B cell (primary cell): Measurements from ENCODE around the gene MCHR2. TPM values are rescaled to one million over a fixed set of nuclear protein-coding genes. Genes with fewer than 3 reads are reported as not detected.

Source experiments
- ATAC-seq: fragments of 200-7000 bp; cut with Tn5 transposase; one replicate; pipeline ENCODE4 v1.10.0; 2021; ENCODE audit warnings: low read depth, mild to moderate bottlenecking, moderate number of reproducible peaks, moderate library complexity
- CTCF ChIA-PET: fragments of 350-600 bp; sonication (Branson Sonifier 250); formaldehyde crosslinking; loops from one replicate; lab custom pipeline; 2021; ENCODE audit warnings: antibody characterized with exemption, inconsistent platforms; lab: Charles Lee
- POLR2A ChIA-PET: fragments of 350-600 bp; sonication (Branson Sonifier 250); formaldehyde crosslinking; loops from one replicate; lab custom pipeline; 2021; ENCODE audit warnings: antibody characterized with exemption; lab: Charles Lee
- DNase-seq: peaks from one replicate; pipeline ENCODE4 v3.0.0; 2013
- H2AFZ ChIP-seq: 2 replicates; pipeline ENCODE4 v1.6.1; 2012; ENCODE audit warnings: mild to moderate bottlenecking, low read depth, low read length; ENCODE audit not compliant: insufficient read depth, poor library complexity, severe bottlenecking
- H3K27ac ChIP-seq, 2 donors: 1 replicate in 1 of 2; 2 replicates in 1 of 2; pipeline ENCODE4 v1.5.1; 2012 to 2013; ENCODE audit warnings: low read length in 2 of 2, mild to moderate bottlenecking in 2 of 2, moderate library complexity in 1 of 2
- H3K27me3 ChIP-seq, 4 experiments: fragments of 200-600 bp in 1 of 4; sonication (generic) in 1 of 4; replicated peaks in 1 of 4; 1 replicate in 2 of 4; 2 replicates in 2 of 4; pipeline versions ENCODE4 v1.6.1 to v1.7.0; 2013 to 2016; ENCODE audit warnings: low read length in 3 of 4, mild to moderate bottlenecking in 2 of 4, mixed read lengths in 1 of 4, moderate library complexity in 1 of 4; ENCODE audit not compliant: insufficient read depth in 4 of 4, control insufficient read depth in 3 of 4; ENCODE audit errors: control extremely low read depth in 1 of 4
- H3K36me3 ChIP-seq, 2 experiments: replicated peaks in 1 of 2; 1 replicate in 1 of 2; 2 replicates in 1 of 2; pipeline versions ENCODE4 v1.6.1 to v1.7.1; 2013; ENCODE audit warnings: low read length in 1 of 2; ENCODE audit not compliant: insufficient read depth in 2 of 2, control insufficient read depth in 1 of 2; ENCODE audit errors: control extremely low read depth in 1 of 2, extremely low read depth in 1 of 2
- H3K4me1 ChIP-seq, 2 donors: fragments of 200-600 bp in 1 of 2; sonication (generic) in 1 of 2; 1 replicate in 1 of 2; 2 replicates in 1 of 2; pipeline versions ENCODE4 v1.5.1 to v1.6.1; 2013 to 2017; ENCODE audit warnings: low read length in 2 of 2; ENCODE audit not compliant: control insufficient read depth in 2 of 2, insufficient read depth in 2 of 2
- H3K4me2 ChIP-seq: replicated peaks from 2 replicates; pipeline ENCODE3; 2012; ENCODE audit warnings: mild to moderate bottlenecking, low read depth, low read length; ENCODE audit not compliant: poor library complexity, severe bottlenecking
- H3K4me3 ChIP-seq, 5 experiments: fragments of 200-600 bp in 1 of 5; sonication (generic) in 1 of 5; 1 replicate in 3 of 5; 2 replicates in 2 of 5; pipeline versions ENCODE4 v1.5.1 to v1.7.0; 2011 to 2016; ENCODE audit warnings: low read length in 4 of 5, mild to moderate bottlenecking in 4 of 5, low read depth in 2 of 5, control low read depth in 1 of 5, moderate library complexity in 1 of 5; ENCODE audit not compliant: insufficient read depth in 1 of 5; ENCODE audit errors: control extremely low read depth in 1 of 5, extremely low read depth in 1 of 5
- H3K79me2 ChIP-seq: fragments of 200-600 bp; sonication (generic); one replicate; pipeline ENCODE4 v1.6.0; 2016; ENCODE audit warnings: low read length; ENCODE audit not compliant: control insufficient read depth, insufficient read depth
- H3K9ac ChIP-seq: fragments of 200-600 bp; sonication (generic); 2 replicates; pipeline ENCODE4 v1.6.1; 2017; ENCODE audit warnings: mild to moderate bottlenecking, low read length, moderate library complexity
- H3K9me3 ChIP-seq, 3 donors: one replicate each; pipeline versions ENCODE4 v1.6.1 to v1.7.1; 2013; ENCODE audit warnings: low read length in 2 of 3; ENCODE audit not compliant: control insufficient read depth in 2 of 3, insufficient read depth in 1 of 3; ENCODE audit errors: control extremely low read depth in 1 of 3
- H4K20me1 ChIP-seq: 2 replicates; pipeline ENCODE4 v1.6.0; 2012; ENCODE audit warnings: mild to moderate bottlenecking, low read length; ENCODE audit not compliant: insufficient read depth, control insufficient read depth, poor library complexity, severe bottlenecking
- H3K27ac Mint-ChIP-seq: one replicate; pipeline ENCODE4 v1.8.0; 2021; ENCODE audit warnings: mixed read lengths
- H3K27me3 Mint-ChIP-seq: one replicate; pipeline ENCODE4 v1.8.0; 2021; ENCODE audit warnings: mixed read lengths
- H3K4me1 Mint-ChIP-seq: one replicate; pipeline ENCODE4 v1.8.0; 2021; ENCODE audit warnings: mixed read lengths
- H3K4me3 Mint-ChIP-seq: one replicate; pipeline ENCODE4 v1.8.0; 2021; ENCODE audit warnings: mixed read lengths
- H3K9me3 Mint-ChIP-seq: one replicate; pipeline ENCODE4 v1.8.0; 2022; ENCODE audit warnings: mixed read lengths; ENCODE audit not compliant: insufficient read depth
- CTCF ChIP-seq: fragments of 200-600 bp; IDR thresholded peaks from one replicate; pipeline ENCODE4 v1.8.0; 2022; ENCODE audit warnings: antibody characterized with exemption, mild to moderate bottlenecking
- EZH2 ChIP-seq: IDR thresholded peaks from 2 replicates; pipeline ENCODE4 v1.6.1; 2012; ENCODE audit warnings: borderline replicate concordance, low read depth, mild to moderate bottlenecking, moderate library complexity, low read length; ENCODE audit not compliant: insufficient read depth, poor library complexity, severe bottlenecking
- WGBS: methylation state at CpG from one replicate; pipeline ENCODE4 v1.1.5; 2013; ENCODE audit warnings: missing lambda C conversion rate; ENCODE audit not compliant: insufficient coverage; 5-methylcytosine and 5-hydroxymethylcytosine counted together
- intact Hi-C: fragments of 100-400 bp; cut with micrococcal nuclease; formaldehyde crosslinking; loops from one replicate; pipeline ENCODE4 v1.10.0; 2022
- polyA plus RNA-seq: library from polyadenylated mRNA; depleted of rRNA; stranded (reverse); fragments of >200 nt; gene quantifications from 2 replicates; pipeline ENCODE4 v1.2.3, GENCODE V29; 2012
- total RNA-seq, 2 donors: library from RNA; stranded (reverse); fragments of 120-200 nt in 1 of 2; gene quantifications; 1 replicate in 1 of 2; 2 replicates in 1 of 2; pipeline versions ENCODE4 v1.2.3 to v1.2.4, GENCODE V29; 2013 to 2022

The MCHR2 gene
- total and polyA plus RNA-seq, 2 donors (not counting 1 experiment from before 2014, with no cell fraction given) = not detected

GRCh38 chr6:99871641-99872040, 122.4 kb downstream of the MCHR2 start:
- ATAC-seq (no peak), DNase-seq (no peak)
- H3K4me2 ChIP-seq = no peak overlapping the region
- intact Hi-C loops = no loop called here
- H4K20me1 ChIP-seq = no peaks in the 10 kb centered on the region
- H2AFZ ChIP-seq = no peak overlapping the region
- WGBS = 63% methylated on average over 2 of the region's 3 CpGs
- TF ChIP-seq EZH2 (no peak), CTCF (no peak)
- peaks cover 0 to 17% (median 3%) of the 10 kb centered on the region in 4 experiments for H3K27me3 ChIP-seq
- H3K4me1 ChIP-seq = peaks cover 0 to 3% of the 10 kb centered on the region in 2 donors
- H3K9ac ChIP-seq = no peak overlapping the region
- no peak overlapping the region for H3K27ac Mint-ChIP-seq
- H3K79me2 ChIP-seq = no peaks in the 10 kb centered on the region
- ChIA-PET CTCF (interaction anchor here (1.1 kb wide), 1 partner anchor 32 kb away, joined by 4 read pairs; no protein-coding TSS in a partner anchor), POLR2A (no interaction called here)
- H3K9me3 ChIP-seq = no peaks in the 10 kb centered on the region
- no peak overlapping the region for H3K4me3 Mint-ChIP-seq
- no peaks in the 10 kb centered on the region for H3K36me3 ChIP-seq
- H3K27ac ChIP-seq = no peak overlapping the region
- H3K9me3 Mint-ChIP-seq = no peaks in the 10 kb centered on the region
- peaks cover 22% of the 10 kb centered on the region for H3K27me3 Mint-ChIP-seq
- H3K4me1 Mint-ChIP-seq = peaks cover 4% of the 10 kb centered on the region
- no peak overlapping the region for H3K4me3 ChIP-seq
